ENCODE data around the gene ATP6V1A.

DNA sequence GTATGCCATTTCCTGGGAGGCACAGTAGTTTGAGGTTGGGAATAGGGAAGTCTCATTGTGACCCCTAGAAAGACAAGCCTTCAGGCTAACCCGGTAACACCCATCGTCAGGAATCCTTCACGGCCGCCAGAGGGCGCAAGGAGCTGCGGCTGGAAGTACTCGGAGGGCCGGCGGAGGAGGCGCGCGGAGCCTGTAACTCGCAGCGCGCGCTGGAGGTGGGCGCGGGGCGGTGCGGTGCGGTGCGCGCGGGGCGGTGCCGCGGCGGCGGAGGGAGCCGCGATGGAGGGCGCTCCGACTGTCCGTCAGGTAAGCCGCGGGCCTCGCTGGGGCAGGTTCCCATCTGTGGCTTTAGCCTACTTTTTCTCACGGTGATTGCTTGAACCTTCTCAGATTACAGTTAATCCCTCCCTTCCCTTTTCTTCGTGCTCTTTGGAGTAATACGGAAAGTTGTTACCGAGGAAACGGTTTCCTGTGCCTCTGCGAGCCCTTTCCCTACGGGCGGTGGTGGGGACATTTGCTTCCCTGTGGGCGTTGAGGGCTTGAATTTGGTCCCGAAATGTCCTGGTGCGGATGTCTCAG is 91.9 kb downstream of the ATP6V1A start, which contains the start of gene GRAMD1C:
- TF ChIP-seq EZH2phosphoT487 (IDR thresholded peaks at IDR 0.05; ENCODE audit: insufficient read depth, low read depth), result no peak
- TF ChIP-seq EZH2 (IDR thresholded peaks at IDR 0.05; ENCODE audit: insufficient read depth, poor library complexity, severe bottlenecking), result no peak

All from GM23248 (cell line).